MM.1S (cell line): ENCODE measurements around the gene CCL2.

Source experiments
- DNase-seq: peaks from one replicate; pipeline ENCODE4 v3.0.0-alpha.2; 2015
- H2AFZ ChIP-seq: fragments of 300-600 bp; sonication (generic); 2 replicates; pipeline ENCODE4 v1.6.0; 2016; ENCODE audit warnings: antibody characterized with exemption, low read length
- H3F3A ChIP-seq: fragments of 300-600 bp; sonication (generic); 2 replicates; pipeline ENCODE4 v1.6.1; 2016; ENCODE audit warnings: mild to moderate bottlenecking, antibody characterized with exemption, low read length, moderate library complexity, mixed read lengths; ENCODE audit not compliant: insufficient read depth
- H3K27ac ChIP-seq: fragments of 300-600 bp; sonication (generic); 2 replicates; pipeline ENCODE4 v1.5.1; 2016; ENCODE audit warnings: mild to moderate bottlenecking, low read length
- H3K27me3 ChIP-seq: fragments of 300-600 bp; sonication (generic); replicated peaks from 2 replicates; pipeline ENCODE4 v1.6.0; 2016; ENCODE audit warnings: low read length; ENCODE audit not compliant: insufficient read depth
- H3K36me3 ChIP-seq: fragments of 300-600 bp; sonication (generic); replicated peaks from 2 replicates; pipeline ENCODE4 v1.6.1; 2016; ENCODE audit warnings: mild to moderate bottlenecking, low read length, mixed read lengths; ENCODE audit not compliant: insufficient read depth
- H3K4me1 ChIP-seq: fragments of 300-600 bp; sonication (generic); 2 replicates; pipeline ENCODE4 v1.6.1; 2016; ENCODE audit warnings: low read length, mixed read lengths
- H3K4me2 ChIP-seq: fragments of 300-600 bp; sonication (generic); 2 replicates; pipeline ENCODE4 v1.6.0; 2016; ENCODE audit warnings: low read depth, low read length
- H3K4me3 ChIP-seq: fragments of 300-600 bp; sonication (generic); 2 replicates; pipeline ENCODE4 v1.5.1; 2016; ENCODE audit warnings: low read length, mixed read lengths
- H3K79me2 ChIP-seq: fragments of 300-600 bp; sonication (generic); 2 replicates; pipeline ENCODE4 v1.6.1; 2016; ENCODE audit warnings: mixed run types, low read length, mixed read lengths
- H3K9ac ChIP-seq: fragments of 300-600 bp; sonication (generic); 2 replicates; pipeline ENCODE4 v1.6.1; 2016; ENCODE audit warnings: low read length, mixed read lengths
- H3K9me2 ChIP-seq: fragments of 300-600 bp; sonication (generic); replicated peaks from 2 replicates; pipeline ENCODE4 v1.6.1; 2016; ENCODE audit warnings: mild to moderate bottlenecking, low read length, mixed read lengths; ENCODE audit not compliant: insufficient read depth
- H3K9me3 ChIP-seq: fragments of 300-600 bp; sonication (generic); replicated peaks from 2 replicates; pipeline ENCODE4 v1.6.1; 2016; ENCODE audit warnings: mild to moderate bottlenecking, low read length, mixed read lengths; ENCODE audit not compliant: insufficient read depth
- H4K20me1 ChIP-seq: fragments of 300-600 bp; sonication (generic); 2 replicates; pipeline ENCODE4 v1.6.1; 2016; ENCODE audit warnings: mild to moderate bottlenecking, low read length, moderate library complexity, mixed read lengths; ENCODE audit not compliant: insufficient read depth
- CTCF ChIP-seq: fragments of 300-600 bp; sonication (generic); IDR thresholded peaks from 2 replicates; pipeline ENCODE4 v1.5.1; 2016; ENCODE audit warnings: antibody characterized with exemption, low read length, mixed read lengths
- EZH2 ChIP-seq: fragments of 300-600 bp; sonication (generic); optimal IDR thresholded peaks from 2 replicates; pipeline ENCODE3; 2017; ENCODE audit warnings: low read depth, mild to moderate bottlenecking, antibody characterized with exemption, low read length, mixed read lengths
- EZH2phosphoT487 ChIP-seq: fragments of 300-600 bp; sonication (generic); IDR thresholded peaks from 2 replicates; pipeline ENCODE4 v1.6.1; 2018; ENCODE audit warnings: antibody characterized with exemption, low read length

Gene CCL2

GRCh38 chr17:34269969-34270368 lies 14.9 kb downstream of the CCL2 start, which contains the start of gene CCL7:
Gene CCL7 (plus strand): TSS chr17:34270221. CDS start chr17:34270291, 70 bp downstream.
- no peaks in the 10 kb centered on the region for H3K79me2 ChIP-seq
- DNase-seq: no peak
- H3K9me3 ChIP-seq: no peaks in the 10 kb centered on the region
- no peaks in the 10 kb centered on the region for H3K36me3 ChIP-seq
- H3K9me2 ChIP-seq: 0 out of 2 replicates have a peak, but pooled peaks cover 2% of the 10 kb centered on the region
- no peak within 1 kb of the TSS for H3K4me2 ChIP-seq
- H3K4me1 ChIP-seq: no peaks in the 10 kb centered on the region
- no peak within 1 kb of the TSS for H3K9ac ChIP-seq
- H3F3A ChIP-seq: no peaks in the 10 kb centered on the region
- H2AFZ ChIP-seq: no peak within 1 kb of the TSS
- no peak within 1 kb of the TSS for H3K4me3 ChIP-seq
- no peak within 1 kb of the TSS for H3K27ac ChIP-seq
- no peaks in the 10 kb centered on the region for H3K27me3 ChIP-seq
- TF ChIP-seq CTCF (no peak), EZH2phosphoT487 (no peak), EZH2 (no peak)
- H4K20me1 ChIP-seq: no peaks in the 10 kb centered on the region

DNA sequence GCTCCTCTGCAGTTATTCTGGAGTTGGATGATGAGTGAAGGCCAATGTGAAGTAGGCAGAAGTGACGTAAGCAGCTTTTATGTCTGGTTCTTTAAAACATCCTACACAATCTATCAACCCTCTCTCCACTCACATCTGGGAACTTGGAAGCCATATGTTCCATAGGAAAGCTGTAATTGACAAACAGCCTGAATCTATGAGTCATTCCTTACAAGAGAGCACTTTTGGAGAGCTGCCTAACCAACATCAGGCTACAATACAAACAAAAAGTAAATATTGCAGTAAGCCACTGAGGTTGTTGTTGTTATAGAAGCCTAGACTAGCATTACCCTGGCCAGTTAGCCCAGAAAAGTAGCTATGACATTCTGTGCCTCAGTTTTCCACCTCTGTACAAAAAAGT lies 20.8 kb downstream of the CCL2 start:
- Histone ChIP-seq H3K4me2 (no peak overlapping the region), H3K27me3 (no peaks in the 10 kb centered on the region), H3K79me2 (no peaks in the 10 kb centered on the region), H3K27ac (no peak overlapping the region), H3K36me3 (no peaks in the 10 kb centered on the region), H4K20me1 (no peaks in the 10 kb centered on the region), H3K4me1 (no peaks in the 10 kb centered on the region), H3K9ac (no peak overlapping the region), H3F3A (no peaks in the 10 kb centered on the region), H3K9me2 (0 out of 2 replicates have a peak, but pooled peaks cover 2% of the 10 kb centered on the region), H3K9me3 (no peaks in the 10 kb centered on the region), H2AFZ (no peak overlapping the region), H3K4me3 (no peak overlapping the region)
- TF ChIP-seq EZH2 (no peak), CTCF (no peak), EZH2phosphoT487 (no peak)
- no peak for DNase-seq

GRCh38 chr17:34276826-34277225 lies 21.7 kb downstream of the CCL2 start:
- H3K9me2 ChIP-seq: 0 out of 2 replicates have a peak, but pooled peaks cover 2% of the 10 kb centered on the region
- H3K36me3 ChIP-seq: no peaks in the 10 kb centered on the region
- no peaks in the 10 kb centered on the region for H4K20me1 ChIP-seq
- H3F3A ChIP-seq: no peaks in the 10 kb centered on the region
- DNase-seq: no peak
- no peaks in the 10 kb centered on the region for H3K27me3 ChIP-seq
- TF ChIP-seq EZH2 (no peak), EZH2phosphoT487 (no peak), CTCF (no peak)
- no peaks in the 10 kb centered on the region for H3K79me2 ChIP-seq
- H3K4me2 ChIP-seq: no peak overlapping the region
- no peaks in the 10 kb centered on the region for H3K9me3 ChIP-seq
- H3K4me3 ChIP-seq: no peak overlapping the region
- H2AFZ ChIP-seq: no peak overlapping the region
- no peaks in the 10 kb centered on the region for H3K4me1 ChIP-seq
- H3K27ac ChIP-seq: no peak overlapping the region
- H3K9ac ChIP-seq: no peak overlapping the region
